ENCODE measurements around the gene BTN1A1.

BTN1A1 gene

DNA sequence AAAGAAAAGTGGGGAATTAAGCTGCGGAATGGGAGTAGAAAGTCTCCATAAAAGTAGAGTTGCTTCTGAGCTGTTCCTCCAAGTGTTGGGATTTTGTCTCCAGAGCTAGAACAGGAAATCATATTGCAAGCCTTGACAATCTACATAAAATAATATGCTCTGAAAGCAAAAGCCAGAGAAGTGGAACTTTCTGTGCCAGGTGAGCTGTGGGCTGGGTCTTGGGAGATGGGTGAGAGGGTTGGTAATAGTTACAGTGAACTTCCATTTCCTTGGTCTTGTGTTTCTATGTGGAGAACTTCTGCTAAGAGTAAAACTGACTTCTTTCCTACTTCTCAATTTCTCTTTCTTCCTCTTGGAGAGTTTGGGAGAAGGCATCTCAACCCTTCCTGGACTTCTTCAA lies 31.8 kb downstream of the BTN1A1 start:
- no peak overlapping the region for H3K27ac ChIP-seq (ENCODE audit: extremely low read depth, low read depth, low read length)
- ChIA-PET CTCF (interaction anchor here (0.8 to 1.1 kb wide), 2 partner anchors 159 to 204 kb away, joined by 5 to 7 read pairs; no protein-coding TSS in a partner anchor), POLR2A (interaction anchor here (0.9 to 1.5 kb wide), 2 partner anchors 36 to 58 kb away, joined by 3 to 5 read pairs; no protein-coding TSS in a partner anchor)
- no peaks in the 10 kb centered on the region for H3K9me3 ChIP-seq (ENCODE audit: control insufficient read depth, insufficient read depth, low read depth, low read length)
- H3K4me3 ChIP-seq (ENCODE audit: low read depth, low read length) = no peak overlapping the region
- H3K4me1 ChIP-seq (ENCODE audit: control insufficient read depth, insufficient read depth, low read length) = peaks cover 5% of the 10 kb centered on the region; the same call in 1 of the 2 replicates
- TF ChIP-seq KLF10 (tag by site-specific recombination; IDR thresholded peaks at IDR 0.05) (no peak), ZFP69B (tag by site-specific recombination; IDR thresholded peaks at IDR 0.05) (0 out of 2 replicates have a peak, but pooled peaks have one; percentile 51), PRDM1 (tag by site-specific recombination; IDR thresholded peaks at IDR 0.05) (peak; percentile 86)
- H3K36me3 ChIP-seq (ENCODE audit: control insufficient read depth in 2 of 2, insufficient read depth in 1 of 2, low read length in 2 of 2) = no peaks in the 10 kb centered on the region

DNA sequence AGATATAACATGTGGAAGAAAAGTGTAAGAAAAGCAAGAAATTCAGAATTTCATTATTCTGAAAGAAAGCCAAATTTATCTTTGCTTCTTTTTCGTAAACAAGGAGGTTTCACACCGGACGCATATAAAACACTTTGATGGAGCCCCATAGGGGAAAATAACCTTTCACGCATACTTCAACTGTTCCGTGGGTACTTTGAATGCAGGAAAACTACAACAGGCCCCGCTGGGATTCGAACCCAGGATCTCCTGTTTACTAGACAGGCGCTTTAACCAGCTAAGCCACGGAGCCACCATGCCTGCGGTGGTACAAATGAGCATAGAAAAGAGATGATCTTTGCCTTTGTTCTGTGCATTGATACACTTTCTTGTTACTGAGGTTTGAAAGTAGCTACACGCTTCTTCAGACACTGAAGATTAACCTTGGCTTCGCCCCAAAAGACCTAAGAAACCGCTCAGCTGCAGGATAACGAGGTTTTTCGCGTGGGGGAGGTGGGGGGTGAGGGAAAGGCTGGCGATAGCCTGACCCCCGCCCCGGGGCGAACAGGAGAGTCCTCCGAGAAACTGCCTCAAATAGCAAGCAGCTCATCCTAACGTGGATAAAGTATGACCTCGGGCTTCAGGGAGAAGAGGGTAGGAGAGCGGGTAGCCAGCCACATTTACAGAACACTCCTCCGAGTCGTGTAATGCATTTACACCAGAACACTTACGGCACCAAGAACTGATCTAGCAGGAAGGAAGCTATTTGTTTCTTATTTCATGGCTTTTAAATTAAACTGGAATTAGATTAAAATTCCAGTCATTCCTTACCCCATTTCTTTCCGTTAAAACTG lies 32.8 kb downstream of the BTN1A1 start:
- no peaks in the 10 kb centered on the region for H3K9me3 ChIP-seq (ENCODE audit: control insufficient read depth, insufficient read depth, low read depth, low read length)
- POLR2A ChIA-PET = interaction anchor here (0.5 to 1.9 kb wide), 13 partner anchors 11 to 316 kb away, joined by 3 to 12 read pairs (median 4); partner anchors contain the start of gene BTN3A3
- TF ChIP-seq, protein P1, sequence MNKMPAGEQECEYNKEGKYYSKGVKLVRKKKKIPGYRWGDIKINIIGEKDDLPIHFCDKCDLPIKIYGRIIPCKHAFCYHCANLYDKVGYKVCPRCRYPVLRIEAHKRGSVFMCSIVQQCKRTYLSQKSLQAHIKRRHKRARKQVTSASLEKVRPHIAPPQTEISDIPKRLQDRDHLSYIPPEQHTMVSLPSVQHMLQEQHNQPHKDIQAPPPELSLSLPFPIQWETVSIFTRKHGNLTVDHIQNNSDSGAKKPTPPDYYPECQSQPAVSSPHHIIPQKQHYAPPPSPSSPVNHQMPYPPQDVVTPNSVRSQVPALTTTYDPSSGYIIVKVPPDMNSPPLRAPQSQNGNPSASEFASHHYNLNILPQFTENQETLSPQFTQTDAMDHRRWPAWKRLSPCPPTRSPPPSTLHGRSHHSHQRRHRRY (tag by site-specific recombination; IDR thresholded peaks at IDR 0.05) = no peak
- TF ChIP-seq ZNF423 (tag by site-specific recombination; IDR thresholded peaks at IDR 0.05) (no peak), ZBTB20 (tag by site-specific recombination; IDR thresholded peaks at IDR 0.05) (no peak), ZBTB17 (tag by site-specific recombination; IDR thresholded peaks at IDR 0.05) (peak; percentile 77), ZNF521 (tag by site-specific recombination; IDR thresholded peaks at IDR 0.05) (no peak), ZNF324 (tag by site-specific recombination; IDR thresholded peaks at IDR 0.05) (peak; percentile 85), ZNF391 (tag by site-specific recombination; IDR thresholded peaks at IDR 0.05; ENCODE audit: borderline replicate concordance, low read depth) (peak; percentile 52; the same call in 1 of the 2 replicates), GLI4 (tag by site-specific recombination; IDR thresholded peaks at IDR 0.05) (no peak)
- TF ChIP-seq, protein P2, sequence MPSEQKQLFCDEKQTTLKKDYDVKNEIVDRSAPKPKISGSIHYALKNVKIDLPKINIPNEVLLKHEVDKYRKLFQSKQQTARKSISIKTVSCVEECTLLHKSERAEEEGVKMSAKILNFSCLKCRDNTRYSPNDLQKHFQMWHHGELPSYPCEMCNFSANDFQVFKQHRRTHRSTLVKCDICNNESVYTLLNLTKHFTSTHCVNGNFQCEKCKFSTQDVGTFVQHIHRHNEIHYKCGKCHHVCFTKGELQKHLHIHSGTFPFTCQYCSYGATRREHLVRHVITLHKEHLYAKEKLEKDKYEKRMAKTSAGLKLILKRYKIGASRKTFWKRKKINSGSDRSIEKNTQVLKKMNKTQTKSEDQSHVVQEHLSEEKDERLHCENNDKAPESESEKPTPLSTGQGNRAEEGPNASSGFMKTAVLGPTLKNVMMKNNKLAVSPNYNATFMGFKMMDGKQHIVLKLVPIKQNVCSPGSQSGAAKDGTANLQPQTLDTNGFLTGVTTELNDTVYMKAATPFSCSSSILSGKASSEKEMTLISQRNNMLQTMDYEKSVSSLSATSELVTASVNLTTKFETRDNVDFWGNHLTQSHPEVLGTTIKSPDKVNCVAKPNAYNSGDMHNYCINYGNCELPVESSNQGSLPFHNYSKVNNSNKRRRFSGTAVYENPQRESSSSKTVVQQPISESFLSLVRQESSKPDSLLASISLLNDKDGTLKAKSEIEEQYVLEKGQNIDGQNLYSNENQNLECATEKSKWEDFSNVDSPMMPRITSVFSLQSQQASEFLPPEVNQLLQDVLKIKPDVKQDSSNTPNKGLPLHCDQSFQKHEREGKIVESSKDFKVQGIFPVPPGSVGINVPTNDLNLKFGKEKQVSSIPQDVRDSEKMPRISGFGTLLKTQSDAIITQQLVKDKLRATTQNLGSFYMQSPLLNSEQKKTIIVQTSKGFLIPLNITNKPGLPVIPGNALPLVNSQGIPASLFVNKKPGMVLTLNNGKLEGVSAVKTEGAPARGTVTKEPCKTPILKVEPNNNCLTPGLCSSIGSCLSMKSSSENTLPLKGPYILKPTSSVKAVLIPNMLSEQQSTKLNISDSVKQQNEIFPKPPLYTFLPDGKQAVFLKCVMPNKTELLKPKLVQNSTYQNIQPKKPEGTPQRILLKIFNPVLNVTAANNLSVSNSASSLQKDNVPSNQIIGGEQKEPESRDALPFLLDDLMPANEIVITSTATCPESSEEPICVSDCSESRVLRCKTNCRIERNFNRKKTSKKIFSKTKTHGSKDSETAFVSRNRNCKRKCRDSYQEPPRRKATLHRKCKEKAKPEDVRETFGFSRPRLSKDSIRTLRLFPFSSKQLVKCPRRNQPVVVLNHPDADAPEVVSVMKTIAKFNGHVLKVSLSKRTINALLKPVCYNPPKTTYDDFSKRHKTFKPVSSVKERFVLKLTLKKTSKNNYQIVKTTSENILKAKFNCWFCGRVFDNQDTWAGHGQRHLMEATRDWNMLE (tag by site-specific recombination; conservative IDR thresholded peaks at IDR 0.05; ENCODE audit: low read depth) = no peak
- TF ChIP-seq, protein P3, sequence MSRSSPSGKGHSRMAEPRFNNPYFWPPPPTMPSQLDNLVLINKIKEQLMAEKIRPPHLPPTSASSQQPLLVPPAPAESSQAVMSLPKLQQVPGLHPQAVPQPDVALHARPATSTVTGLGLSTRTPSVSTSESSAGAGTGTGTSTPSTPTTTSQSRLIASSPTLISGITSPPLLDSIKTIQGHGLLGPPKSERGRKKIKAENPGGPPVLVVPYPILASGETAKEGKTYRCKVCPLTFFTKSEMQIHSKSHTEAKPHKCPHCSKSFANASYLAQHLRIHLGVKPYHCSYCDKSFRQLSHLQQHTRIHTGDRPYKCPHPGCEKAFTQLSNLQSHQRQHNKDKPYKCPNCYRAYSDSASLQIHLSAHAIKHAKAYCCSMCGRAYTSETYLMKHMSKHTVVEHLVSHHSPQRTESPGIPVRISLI (tag by site-specific recombination; IDR thresholded peaks at IDR 0.05) = 0 out of 2 replicates have a peak, but pooled peaks have one; percentile 24
- TF ChIP-seq, protein P4, sequence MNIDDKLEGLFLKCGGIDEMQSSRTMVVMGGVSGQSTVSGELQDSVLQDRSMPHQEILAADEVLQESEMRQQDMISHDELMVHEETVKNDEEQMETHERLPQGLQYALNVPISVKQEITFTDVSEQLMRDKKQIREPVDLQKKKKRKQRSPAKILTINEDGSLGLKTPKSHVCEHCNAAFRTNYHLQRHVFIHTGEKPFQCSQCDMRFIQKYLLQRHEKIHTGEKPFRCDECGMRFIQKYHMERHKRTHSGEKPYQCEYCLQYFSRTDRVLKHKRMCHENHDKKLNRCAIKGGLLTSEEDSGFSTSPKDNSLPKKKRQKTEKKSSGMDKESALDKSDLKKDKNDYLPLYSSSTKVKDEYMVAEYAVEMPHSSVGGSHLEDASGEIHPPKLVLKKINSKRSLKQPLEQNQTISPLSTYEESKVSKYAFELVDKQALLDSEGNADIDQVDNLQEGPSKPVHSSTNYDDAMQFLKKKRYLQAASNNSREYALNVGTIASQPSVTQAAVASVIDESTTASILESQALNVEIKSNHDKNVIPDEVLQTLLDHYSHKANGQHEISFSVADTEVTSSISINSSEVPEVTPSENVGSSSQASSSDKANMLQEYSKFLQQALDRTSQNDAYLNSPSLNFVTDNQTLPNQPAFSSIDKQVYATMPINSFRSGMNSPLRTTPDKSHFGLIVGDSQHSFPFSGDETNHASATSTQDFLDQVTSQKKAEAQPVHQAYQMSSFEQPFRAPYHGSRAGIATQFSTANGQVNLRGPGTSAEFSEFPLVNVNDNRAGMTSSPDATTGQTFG (tag by site-specific recombination; IDR thresholded peaks at IDR 0.05; ENCODE audit: borderline replicate concordance) = no peak
- TF ChIP-seq, protein P5, sequence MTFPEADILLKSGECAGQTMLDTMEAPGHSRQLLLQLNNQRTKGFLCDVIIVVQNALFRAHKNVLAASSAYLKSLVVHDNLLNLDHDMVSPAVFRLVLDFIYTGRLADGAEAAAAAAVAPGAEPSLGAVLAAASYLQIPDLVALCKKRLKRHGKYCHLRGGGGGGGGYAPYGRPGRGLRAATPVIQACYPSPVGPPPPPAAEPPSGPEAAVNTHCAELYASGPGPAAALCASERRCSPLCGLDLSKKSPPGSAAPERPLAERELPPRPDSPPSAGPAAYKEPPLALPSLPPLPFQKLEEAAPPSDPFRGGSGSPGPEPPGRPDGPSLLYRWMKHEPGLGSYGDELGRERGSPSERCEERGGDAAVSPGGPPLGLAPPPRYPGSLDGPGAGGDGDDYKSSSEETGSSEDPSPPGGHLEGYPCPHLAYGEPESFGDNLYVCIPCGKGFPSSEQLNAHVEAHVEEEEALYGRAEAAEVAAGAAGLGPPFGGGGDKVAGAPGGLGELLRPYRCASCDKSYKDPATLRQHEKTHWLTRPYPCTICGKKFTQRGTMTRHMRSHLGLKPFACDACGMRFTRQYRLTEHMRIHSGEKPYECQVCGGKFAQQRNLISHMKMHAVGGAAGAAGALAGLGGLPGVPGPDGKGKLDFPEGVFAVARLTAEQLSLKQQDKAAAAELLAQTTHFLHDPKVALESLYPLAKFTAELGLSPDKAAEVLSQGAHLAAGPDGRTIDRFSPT (tag by site-specific recombination; IDR thresholded peaks at IDR 0.05) = no peak
- TF ChIP-seq, protein P6, sequence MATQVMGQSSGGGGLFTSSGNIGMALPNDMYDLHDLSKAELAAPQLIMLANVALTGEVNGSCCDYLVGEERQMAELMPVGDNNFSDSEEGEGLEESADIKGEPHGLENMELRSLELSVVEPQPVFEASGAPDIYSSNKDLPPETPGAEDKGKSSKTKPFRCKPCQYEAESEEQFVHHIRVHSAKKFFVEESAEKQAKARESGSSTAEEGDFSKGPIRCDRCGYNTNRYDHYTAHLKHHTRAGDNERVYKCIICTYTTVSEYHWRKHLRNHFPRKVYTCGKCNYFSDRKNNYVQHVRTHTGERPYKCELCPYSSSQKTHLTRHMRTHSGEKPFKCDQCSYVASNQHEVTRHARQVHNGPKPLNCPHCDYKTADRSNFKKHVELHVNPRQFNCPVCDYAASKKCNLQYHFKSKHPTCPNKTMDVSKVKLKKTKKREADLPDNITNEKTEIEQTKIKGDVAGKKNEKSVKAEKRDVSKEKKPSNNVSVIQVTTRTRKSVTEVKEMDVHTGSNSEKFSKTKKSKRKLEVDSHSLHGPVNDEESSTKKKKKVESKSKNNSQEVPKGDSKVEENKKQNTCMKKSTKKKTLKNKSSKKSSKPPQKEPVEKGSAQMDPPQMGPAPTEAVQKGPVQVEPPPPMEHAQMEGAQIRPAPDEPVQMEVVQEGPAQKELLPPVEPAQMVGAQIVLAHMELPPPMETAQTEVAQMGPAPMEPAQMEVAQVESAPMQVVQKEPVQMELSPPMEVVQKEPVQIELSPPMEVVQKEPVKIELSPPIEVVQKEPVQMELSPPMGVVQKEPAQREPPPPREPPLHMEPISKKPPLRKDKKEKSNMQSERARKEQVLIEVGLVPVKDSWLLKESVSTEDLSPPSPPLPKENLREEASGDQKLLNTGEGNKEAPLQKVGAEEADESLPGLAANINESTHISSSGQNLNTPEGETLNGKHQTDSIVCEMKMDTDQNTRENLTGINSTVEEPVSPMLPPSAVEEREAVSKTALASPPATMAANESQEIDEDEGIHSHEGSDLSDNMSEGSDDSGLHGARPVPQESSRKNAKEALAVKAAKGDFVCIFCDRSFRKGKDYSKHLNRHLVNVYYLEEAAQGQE (tag by site-specific recombination; IDR thresholded peaks at IDR 0.05) = no peak

More for the DNA sequence above, 32.8 kb downstream of the BTN1A1 start:
- CTCF ChIA-PET = interaction anchor here (0.9 to 1.1 kb wide), 6 partner anchors 21 to 248 kb away, joined by 3 to 7 read pairs (median 4); no protein-coding TSS in a partner anchor
- Histone ChIP-seq H3K36me3 (ENCODE audit: control insufficient read depth in 2 of 2, insufficient read depth in 1 of 2, low read length in 2 of 2) (no peaks in the 10 kb centered on the region), H3K4me1 (ENCODE audit: control insufficient read depth, insufficient read depth, low read length) (peaks cover 5% of the 10 kb centered on the region; the same call in 1 of the 2 replicates), H3K27ac (ENCODE audit: extremely low read depth, low read depth, low read length) (peak overlapping the region; percentile 64), H3K4me3 (ENCODE audit: low read depth, low read length) (peak overlapping the region; percentile 59)
